Stimulated activated CD4-positive, alpha-beta T cell treated with anti-CD3 and anti-CD28 coated beads, Interleukin-4, amount 100 ng/mL, for 24 hours (primary cell): ENCODE measurements around the gene PARP14.
"Not testable (repeated sequence)": the region's sequence is repeated elsewhere in the genome, so short reads cannot be mapped to it uniquely, and the experiment has no call there.

ENCODE experiments used
- DNase-seq: peaks from one replicate; pipeline ENCODE4 v3.0.0-alpha.2; 2020

PARP14 gene

GRCh38 chr3:122727294-122727693, 46.7 kb downstream of the PARP14 start:
- DNase-seq: no peak

GRCh38 chr3:122727766-122728165, 47.1 kb downstream of the PARP14 start:
- DNase-seq: no peak

- DNase-seq: no peak
Observed at GRCh38 chr3:122728186-122728585, 47.5 kb downstream of the PARP14 start.

- no peak for DNase-seq
Observed at GRCh38 chr3:122728756-122729514, 48.3 kb downstream of the PARP14 start.

GRCh38 chr3:122730240-122730639, 49.6 kb downstream of the PARP14 start:
- DNase-seq: no peak

- not testable (repeated sequence) for DNase-seq
Observed at GRCh38 chr3:122732682-122733525, 52.3 kb downstream of the PARP14 start.

GRCh38 chr3:122739172-122739571, 58.5 kb downstream of the PARP14 start:
- DNase-seq: no peak

GRCh38 chr3:122742234-122742633, 61.6 kb downstream of the PARP14 start:
- DNase-seq: no peak

- DNase-seq: no peak
Observed at GRCh38 chr3:122743581-122744120, 63.0 kb downstream of the PARP14 start.

- DNase-seq: no peak
Observed at GRCh38 chr3:122745369-122746021, 64.9 kb downstream of the PARP14 start.

GRCh38 chr3:122747295-122747694, 66.7 kb downstream of the PARP14 start:
- not testable (repeated sequence) for DNase-seq

GRCh38 chr3:122748347-122748746, 67.7 kb downstream of the PARP14 start:
- DNase-seq: no peak

GRCh38 chr3:122754929-122755328, 74.3 kb downstream of the PARP14 start:
- peak; percentile 15 for DNase-seq

GRCh38 chr3:122755491-122755890, 74.9 kb downstream of the PARP14 start:
- DNase-seq: no peak

GRCh38 chr3:122758877-122759560, 78.4 kb downstream of the PARP14 start:
- DNase-seq: no peak

GRCh38 chr3:122760453-122761271, 80.0 kb downstream of the PARP14 start:
- no peak for DNase-seq

GRCh38 chr3:122766430-122766829, 85.8 kb downstream of the PARP14 start:
- no peak for DNase-seq

GRCh38 chr3:122767540-122768372, 87.1 kb downstream of the PARP14 start:
- no peak for DNase-seq

GRCh38 chr3:122770521-122771202, 90.0 kb downstream of the PARP14 start:
- DNase-seq: no peak

GRCh38 chr3:122772827-122773226, 92.2 kb downstream of the PARP14 start:
- no peak for DNase-seq
